Activated CD4-positive, alpha-beta T cell treated with anti-CD3 and anti-CD28 coated beads for 48 hours (primary cell): ENCODE results near the gene CNTN5.

ENCODE experiments used
- DNase-seq: peaks from one replicate; pipeline ENCODE4 v3.0.0-alpha.2; 2020

CNTN5 gene

GRCh38 chr11:99418927-99419720 is 398.4 kb downstream of the CNTN5 start:
- no peak for DNase-seq

DNA sequence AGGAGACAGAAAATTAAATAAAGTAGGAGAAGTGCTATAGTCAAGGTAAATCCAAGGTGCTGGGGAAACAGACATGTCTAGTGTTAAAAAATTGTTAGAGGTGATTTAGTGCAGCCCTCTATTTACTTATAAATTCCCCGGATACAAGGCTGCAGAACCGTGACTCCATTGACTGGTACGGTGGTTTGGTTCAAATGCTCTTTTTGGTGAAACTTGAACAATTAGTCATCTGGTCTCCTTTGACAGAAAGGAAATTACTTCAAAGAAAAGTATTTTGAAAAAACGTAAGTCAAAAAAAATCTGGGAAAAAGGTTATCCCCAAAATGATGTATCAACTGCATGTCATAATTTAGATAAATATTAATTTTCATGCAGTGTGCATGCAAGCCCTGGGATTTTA is 399.2 kb downstream of the CNTN5 start:
- no peak for DNase-seq

GRCh38 chr11:99422581-99423427 is 402.1 kb downstream of the CNTN5 start:
- no peak for DNase-seq

DNA sequence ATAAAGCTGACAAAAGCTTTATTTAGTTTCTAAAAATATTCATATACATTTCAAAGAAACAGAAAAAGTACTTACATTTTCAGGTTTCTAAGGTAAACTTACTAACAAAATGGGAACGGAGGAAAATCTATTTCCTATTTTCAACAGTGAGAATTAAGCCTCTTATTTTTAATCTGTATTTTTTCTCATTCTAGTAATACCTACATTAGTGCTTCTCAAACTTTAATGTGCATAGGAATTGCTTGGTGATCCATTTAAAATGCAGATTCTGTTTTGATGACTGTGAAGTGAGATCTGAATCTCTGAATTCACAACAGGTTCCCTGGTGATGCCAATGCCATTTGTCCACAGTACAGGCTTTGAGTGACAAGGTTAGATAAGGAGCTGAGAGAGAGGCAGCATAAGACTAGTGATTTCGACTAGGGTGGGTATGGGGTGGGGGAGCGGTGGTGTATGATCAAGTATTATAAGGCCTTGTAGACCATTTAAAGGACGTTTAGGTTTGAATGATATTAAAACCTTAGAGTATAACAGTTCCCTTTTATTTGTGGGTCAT is 402.8 kb downstream of the CNTN5 start:
- no peak for DNase-seq

GRCh38 chr11:99424313-99425084 is 403.8 kb downstream of the CNTN5 start:
- DNase-seq, result no peak

- no peak for DNase-seq
These were observed 404.8 kb downstream of the CNTN5 start for GRCh38 chr11:99425596-99425995.

- DNase-seq, result no peak
These were observed 411.9 kb downstream of the CNTN5 start for GRCh38 chr11:99432677-99433076.

GRCh38 chr11:99443276-99443675 is 422.5 kb downstream of the CNTN5 start:
- DNase-seq, result no peak

DNA sequence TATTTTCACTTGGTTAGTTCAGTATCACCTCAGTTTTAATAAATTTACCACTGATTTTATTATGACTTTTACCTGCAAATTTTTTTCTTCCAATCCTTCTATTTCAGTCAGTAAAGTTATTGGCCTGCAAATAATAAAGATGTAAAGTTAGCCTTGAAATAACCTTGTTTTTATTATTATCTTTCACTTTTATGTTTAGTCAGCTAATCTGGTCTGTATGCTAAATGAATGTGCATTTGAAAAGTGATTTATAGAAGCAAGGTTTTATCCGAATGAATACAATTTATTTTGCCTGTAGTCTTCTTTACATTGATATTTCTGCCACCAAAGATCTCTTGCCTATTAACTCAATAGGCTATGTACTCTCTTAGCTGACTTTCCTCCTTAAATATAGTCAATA is 425.7 kb downstream of the CNTN5 start:
- DNase-seq, result no peak

DNA sequence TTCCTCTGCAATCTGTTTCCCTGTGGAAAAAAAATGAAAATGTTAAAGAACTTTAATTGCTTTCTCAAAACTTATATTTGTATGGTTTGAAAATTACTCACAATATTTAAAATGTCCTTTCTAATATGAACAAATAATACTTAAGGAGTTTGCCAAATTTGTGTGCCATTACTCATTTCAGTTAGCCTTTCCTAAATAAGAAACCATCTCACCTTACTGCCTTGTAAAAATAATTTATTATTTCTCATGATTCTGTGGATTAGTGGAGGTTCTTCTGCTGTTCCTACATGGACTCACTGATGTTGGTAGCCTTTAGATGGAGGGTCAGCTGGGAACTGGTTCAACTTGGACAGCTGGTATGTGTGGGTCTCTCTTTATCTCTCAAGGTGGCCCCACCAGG is 428.6 kb downstream of the CNTN5 start:
- no peak for DNase-seq

DNA sequence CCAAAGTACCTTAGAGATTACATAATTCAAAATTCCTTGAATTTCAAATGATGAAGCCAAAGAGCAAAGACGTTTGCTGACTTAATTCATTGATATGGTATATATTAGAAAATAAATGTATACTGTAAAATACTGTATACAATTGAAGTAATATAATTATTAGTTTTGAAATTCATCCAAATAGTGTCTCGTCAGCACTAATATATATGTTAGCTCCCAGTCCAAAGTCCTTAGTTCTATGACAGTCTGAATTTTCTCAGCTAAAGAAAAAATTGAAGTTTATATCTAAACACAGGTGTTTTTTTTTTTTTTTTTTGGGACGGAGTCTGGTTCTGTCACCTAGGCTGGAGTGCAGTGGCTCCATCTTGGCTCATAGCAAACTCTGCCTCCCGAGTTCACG is 431.3 kb downstream of the CNTN5 start:
- no peak for DNase-seq

- DNase-seq, result no peak
These were observed 441.2 kb downstream of the CNTN5 start for GRCh38 chr11:99461913-99462312.

DNA sequence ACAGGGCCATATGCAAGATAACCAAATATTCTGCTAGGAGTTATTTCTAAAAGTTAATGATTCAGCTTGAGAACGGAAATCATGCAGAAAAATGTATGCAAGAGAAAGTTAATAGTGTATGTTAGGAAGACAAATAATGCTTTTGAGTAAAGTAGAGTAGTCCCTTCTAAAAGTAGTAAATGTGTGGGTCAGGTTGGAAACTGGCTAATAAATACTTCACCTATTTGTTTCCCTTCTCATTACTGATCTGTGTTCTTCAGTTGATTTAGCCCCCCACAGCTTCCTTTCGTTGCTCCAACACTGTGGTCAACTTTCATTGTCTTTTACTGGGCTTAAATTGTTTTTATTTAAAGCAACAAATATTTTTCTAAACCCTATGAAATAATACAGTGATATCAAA is 444.2 kb downstream of the CNTN5 start:
- no peak for DNase-seq

DNA sequence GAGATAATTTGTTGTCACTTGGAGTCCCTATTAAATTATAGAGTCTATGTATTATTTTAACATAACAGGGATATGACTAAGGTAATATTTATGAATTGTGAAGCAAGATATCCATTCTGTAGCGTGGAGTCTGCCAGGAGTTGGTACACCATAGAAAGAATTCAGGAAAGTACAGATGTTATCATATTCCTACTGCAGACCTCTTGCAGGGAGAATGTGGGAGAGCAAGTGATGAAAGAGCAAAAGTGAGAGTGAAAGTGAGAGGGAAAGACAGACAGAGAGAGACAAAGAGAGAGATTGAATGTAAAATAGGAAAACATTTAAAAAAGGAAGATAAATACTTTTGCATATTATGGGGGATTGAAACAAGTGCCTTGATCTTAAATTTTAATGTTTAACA is 468.8 kb downstream of the CNTN5 start:
- no peak for DNase-seq

GRCh38 chr11:99494065-99494464 is 473.3 kb downstream of the CNTN5 start:
- DNase-seq, result no peak

DNA sequence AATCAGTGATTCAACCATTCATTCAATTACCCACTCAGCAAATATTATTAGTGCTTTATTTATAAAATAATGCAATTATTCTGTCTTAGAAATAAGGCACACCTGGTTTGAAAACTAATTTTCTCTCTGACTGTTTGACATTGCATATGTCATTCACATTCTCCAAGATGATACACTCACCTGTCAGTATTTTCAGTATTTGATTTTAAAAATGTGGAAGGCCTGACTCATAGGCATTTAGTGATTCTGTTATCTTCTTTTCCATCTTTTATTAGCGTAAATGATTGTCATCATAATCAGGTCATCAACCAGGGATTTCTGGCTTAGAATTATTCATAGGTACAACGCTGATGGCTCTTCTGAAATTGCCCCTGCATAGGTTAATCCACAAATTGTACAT is 480.9 kb downstream of the CNTN5 start:
- DNase-seq, result no peak

- no peak for DNase-seq
These were observed 484.6 kb downstream of the CNTN5 start for GRCh38 chr11:99505316-99505715.

GRCh38 chr11:99505831-99506230 is 485.1 kb downstream of the CNTN5 start:
- no peak for DNase-seq

- DNase-seq, result no peak
These were observed 489.1 kb downstream of the CNTN5 start for GRCh38 chr11:99509863-99510262.

- no peak for DNase-seq
These were observed 492.6 kb downstream of the CNTN5 start for GRCh38 chr11:99513368-99513767.

DNA sequence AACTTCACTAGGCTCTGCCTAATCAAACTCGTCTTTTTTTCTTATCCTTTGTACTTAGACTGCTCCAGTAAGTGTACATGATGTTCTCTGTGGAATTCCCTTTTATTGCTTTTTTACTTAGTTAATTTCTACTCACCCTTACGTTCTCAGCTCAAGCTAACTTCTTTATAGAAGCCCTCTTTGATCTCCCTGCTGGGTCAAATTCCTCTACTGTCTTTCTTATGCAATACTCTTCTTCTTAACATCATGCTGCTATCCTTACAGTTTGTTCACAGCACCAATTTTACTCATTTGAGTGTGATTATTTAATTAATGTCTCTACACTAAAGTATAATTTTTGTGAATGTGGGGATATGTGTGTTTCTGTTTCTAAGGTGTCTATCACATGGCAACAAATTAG is 498.3 kb downstream of the CNTN5 start:
- DNase-seq, result no peak

GRCh38 chr11:99522467-99523173 is 501.9 kb downstream of the CNTN5 start:
- no peak for DNase-seq

- no peak for DNase-seq
These were observed 510.7 kb downstream of the CNTN5 start for GRCh38 chr11:99531468-99531867.
